ENCODE measurements around the gene PRRX1.

PRRX1 gene

DNA sequence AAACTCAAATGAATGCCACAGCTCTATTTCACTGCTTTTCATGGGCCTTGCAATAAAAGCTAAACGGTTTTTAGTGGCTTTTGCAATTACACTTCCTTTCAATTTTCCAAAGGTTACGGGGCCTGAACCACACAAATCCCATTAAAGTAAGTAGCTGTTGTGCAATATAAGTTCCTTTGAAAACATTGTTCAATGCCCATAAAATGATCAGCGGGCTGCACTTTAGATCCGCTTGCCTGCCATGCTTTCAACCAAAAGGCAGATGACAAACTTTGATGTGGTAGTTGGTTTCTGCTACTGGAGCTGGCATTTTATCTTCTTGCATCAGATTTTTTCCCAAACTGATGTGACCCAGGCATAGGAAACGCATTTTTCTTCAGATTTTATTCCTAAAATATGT, 50.2 kb downstream of the PRRX1 start:
- TF ChIP-seq ZNF274 (IDR thresholded peaks at IDR 0.05; ENCODE audit: low read depth, low read length) (no peak), YY1 (IDR thresholded peaks at IDR 0.05; ENCODE audit: insufficient read depth, insufficient read length) (no peak), SUZ12 (IDR thresholded peaks at IDR 0.05; ENCODE audit: extremely low read depth, insufficient read depth, insufficient read length) (no peak)
- H3K9ac ChIP-seq (ENCODE audit: insufficient read length, low read depth) = no peak overlapping the region
- no peaks in the 10 kb centered on the region for H3K27me3 ChIP-seq (ENCODE audit: insufficient read depth, insufficient read length)
- H3K36me3 ChIP-seq (ENCODE audit: insufficient read depth, insufficient read length, low read length) = no peaks in the 10 kb centered on the region
- H3K9me3 ChIP-seq (ENCODE audit: insufficient read depth, low read length) = 0 out of 2 replicates have a peak, but pooled peaks cover 4% of the 10 kb centered on the region
- DNase-seq (ENCODE audit: low read depth, low spot score) = no peak
- no peak overlapping the region for H3K4me3 ChIP-seq (ENCODE audit: insufficient read length, low read depth)
- H3K4me1 ChIP-seq (ENCODE audit: insufficient read depth, insufficient read length) = no peaks in the 10 kb centered on the region

DNA sequence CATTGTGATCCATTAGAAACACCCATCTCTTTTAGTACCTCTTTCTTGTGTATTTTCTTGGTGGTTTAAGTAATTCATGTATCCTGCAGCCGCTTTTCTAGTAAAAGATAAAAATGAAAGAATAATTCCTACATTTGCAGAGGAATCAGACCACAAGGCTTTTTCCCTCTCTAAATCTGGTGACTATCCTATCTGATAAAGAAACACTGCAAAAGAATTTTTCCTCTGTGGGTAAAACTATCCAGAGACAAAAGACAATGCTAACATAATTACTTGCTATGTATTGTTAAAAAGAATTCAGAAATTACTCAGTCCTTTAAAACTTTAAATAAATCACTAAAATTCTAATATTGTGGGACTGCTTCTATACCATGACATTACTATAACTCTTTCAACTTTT, 51.0 kb downstream of the PRRX1 start:
- no peak for DNase-seq (ENCODE audit: low read depth, low spot score)
- no peaks in the 10 kb centered on the region for H3K4me1 ChIP-seq (ENCODE audit: insufficient read depth, insufficient read length)
- no peak overlapping the region for H3K9ac ChIP-seq (ENCODE audit: insufficient read length, low read depth)
- H3K9me3 ChIP-seq (ENCODE audit: insufficient read depth, low read length) = 0 out of 2 replicates have a peak, but pooled peaks cover 4% of the 10 kb centered on the region
- no peaks in the 10 kb centered on the region for H3K27me3 ChIP-seq (ENCODE audit: insufficient read depth, insufficient read length)
- H3K36me3 ChIP-seq (ENCODE audit: insufficient read depth, insufficient read length, low read length) = no peaks in the 10 kb centered on the region
- TF ChIP-seq SUZ12 (IDR thresholded peaks at IDR 0.05; ENCODE audit: extremely low read depth, insufficient read depth, insufficient read length) (no peak), YY1 (IDR thresholded peaks at IDR 0.05; ENCODE audit: insufficient read depth, insufficient read length) (no peak), ZNF274 (IDR thresholded peaks at IDR 0.05; ENCODE audit: low read depth, low read length) (no peak)
- H3K4me3 ChIP-seq (ENCODE audit: insufficient read length, low read depth) = no peak overlapping the region

DNA sequence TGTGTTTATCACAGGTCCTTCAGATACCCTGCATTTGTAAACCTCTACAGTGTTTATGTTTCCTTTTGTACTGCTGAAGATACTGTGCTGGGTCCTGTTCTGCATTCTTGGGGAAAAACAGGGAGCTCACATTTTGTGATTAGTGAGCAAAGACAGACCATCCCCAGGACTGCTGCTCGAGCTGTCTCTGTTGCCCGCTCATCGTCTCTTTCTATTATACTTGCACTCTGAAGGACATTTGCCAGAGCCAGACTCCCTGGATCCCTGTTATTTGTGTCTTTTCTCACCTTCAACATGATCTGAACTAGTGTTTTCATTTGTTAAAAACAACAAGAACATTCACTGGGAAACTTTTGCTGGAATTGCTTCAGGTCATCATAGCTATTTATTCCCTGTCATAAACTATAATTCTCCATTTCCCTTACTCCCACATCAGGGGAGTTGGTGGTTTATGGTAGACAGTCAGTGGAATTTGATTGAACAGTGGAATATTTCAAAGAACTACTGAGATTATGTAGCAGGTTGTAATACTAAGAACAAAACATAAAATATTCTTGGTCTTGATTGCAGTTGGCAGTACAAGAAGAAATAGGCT, 53.0 kb downstream of the PRRX1 start:
- Histone ChIP-seq H3K27me3 (ENCODE audit: insufficient read depth, insufficient read length) (no peaks in the 10 kb centered on the region), H3K36me3 (ENCODE audit: insufficient read depth, insufficient read length, low read length) (no peaks in the 10 kb centered on the region), H3K4me1 (ENCODE audit: insufficient read depth, insufficient read length) (no peaks in the 10 kb centered on the region), H3K4me3 (ENCODE audit: insufficient read length, low read depth) (no peak overlapping the region), H3K9me3 (ENCODE audit: insufficient read depth, low read length) (0 out of 2 replicates have a peak, but pooled peaks cover 3% of the 10 kb centered on the region), H3K9ac (ENCODE audit: insufficient read length, low read depth) (no peak overlapping the region)
- TF ChIP-seq ZNF274 (IDR thresholded peaks at IDR 0.05; ENCODE audit: low read depth, low read length) (no peak), YY1 (IDR thresholded peaks at IDR 0.05; ENCODE audit: insufficient read depth, insufficient read length) (no peak), SUZ12 (IDR thresholded peaks at IDR 0.05; ENCODE audit: extremely low read depth, insufficient read depth, insufficient read length) (no peak)
- no peak for DNase-seq (ENCODE audit: low read depth, low spot score)

DNA sequence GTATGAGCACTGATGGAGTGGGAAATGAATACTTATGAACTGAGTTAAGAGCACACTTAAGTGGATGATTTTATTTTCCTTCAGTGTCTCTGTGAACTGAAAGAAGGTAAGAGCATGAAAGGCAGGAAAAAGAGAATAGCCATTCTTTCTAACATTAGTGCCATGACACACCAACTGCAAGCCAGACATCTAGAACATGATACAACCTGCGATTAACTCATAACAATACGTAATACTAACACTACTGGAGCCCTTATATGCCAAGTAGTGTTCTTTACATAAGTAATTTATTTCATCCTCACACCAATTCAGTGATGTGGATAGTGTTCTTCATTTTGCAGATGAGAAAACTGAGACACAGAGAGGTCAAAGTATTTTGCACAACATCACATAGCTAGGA, 56.7 kb downstream of the PRRX1 start:
- no peak for DNase-seq (ENCODE audit: low read depth, low spot score)
- Histone ChIP-seq H3K9me3 (ENCODE audit: insufficient read depth, low read length) (no peaks in the 10 kb centered on the region), H3K4me3 (ENCODE audit: insufficient read length, low read depth) (no peak overlapping the region), H3K4me1 (ENCODE audit: insufficient read depth, insufficient read length) (no peaks in the 10 kb centered on the region), H3K27me3 (ENCODE audit: insufficient read depth, insufficient read length) (no peaks in the 10 kb centered on the region), H3K9ac (ENCODE audit: insufficient read length, low read depth) (no peak overlapping the region), H3K36me3 (ENCODE audit: insufficient read depth, insufficient read length, low read length) (no peaks in the 10 kb centered on the region)
- TF ChIP-seq SUZ12 (IDR thresholded peaks at IDR 0.05; ENCODE audit: extremely low read depth, insufficient read depth, insufficient read length) (no peak), ZNF274 (IDR thresholded peaks at IDR 0.05; ENCODE audit: low read depth, low read length) (no peak), YY1 (IDR thresholded peaks at IDR 0.05; ENCODE audit: insufficient read depth, insufficient read length) (no peak)

DNA sequence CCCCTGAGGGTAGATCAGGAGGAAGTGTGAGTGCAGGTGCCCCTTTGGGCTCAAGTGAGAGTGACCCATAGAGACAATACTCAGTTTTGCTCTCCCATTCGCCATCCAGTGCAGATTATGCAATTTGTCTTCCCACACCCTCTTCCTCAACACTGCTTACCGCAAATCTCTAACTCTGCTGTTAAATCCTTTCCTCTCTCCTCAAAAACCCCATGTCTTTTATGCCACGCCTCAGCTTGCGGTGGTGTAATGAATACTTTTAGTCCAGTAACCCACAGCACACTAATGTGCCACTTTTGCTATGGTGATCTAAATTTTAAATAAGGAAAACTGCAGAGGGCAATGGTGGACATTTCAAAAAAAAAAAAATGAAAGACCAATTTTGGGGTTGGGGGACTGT, 57.7 kb downstream of the PRRX1 start:
- DNase-seq (ENCODE audit: low read depth, low spot score) = no peak
- H3K36me3 ChIP-seq (ENCODE audit: insufficient read depth, insufficient read length, low read length) = no peaks in the 10 kb centered on the region
- no peaks in the 10 kb centered on the region for H3K4me1 ChIP-seq (ENCODE audit: insufficient read depth, insufficient read length)
- TF ChIP-seq ZNF274 (IDR thresholded peaks at IDR 0.05; ENCODE audit: low read depth, low read length) (no peak), SUZ12 (IDR thresholded peaks at IDR 0.05; ENCODE audit: extremely low read depth, insufficient read depth, insufficient read length) (no peak), YY1 (IDR thresholded peaks at IDR 0.05; ENCODE audit: insufficient read depth, insufficient read length) (no peak)
- no peak overlapping the region for H3K4me3 ChIP-seq (ENCODE audit: insufficient read length, low read depth)
- no peaks in the 10 kb centered on the region for H3K27me3 ChIP-seq (ENCODE audit: insufficient read depth, insufficient read length)
- no peak overlapping the region for H3K9ac ChIP-seq (ENCODE audit: insufficient read length, low read depth)
- no peaks in the 10 kb centered on the region for H3K9me3 ChIP-seq (ENCODE audit: insufficient read depth, low read length)

DNA sequence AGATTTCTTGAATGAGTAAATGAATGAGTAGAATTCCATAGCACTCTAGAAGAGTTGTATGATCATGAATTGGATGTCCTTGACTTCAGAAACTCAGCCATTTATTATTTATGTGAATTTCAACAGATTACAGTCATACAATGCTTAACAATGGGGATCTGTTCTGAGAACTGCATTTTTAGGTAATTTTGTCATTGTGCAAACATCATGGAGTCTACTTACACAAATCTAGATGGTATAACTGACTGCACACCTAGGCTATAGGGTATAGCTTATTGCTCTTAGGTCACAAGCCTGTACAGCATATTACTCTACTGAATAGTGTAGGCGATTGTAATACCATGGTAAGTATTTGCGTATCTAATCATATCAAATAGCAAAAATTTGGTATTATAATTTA, 59.6 kb downstream of the PRRX1 start:
- no peak for DNase-seq (ENCODE audit: low read depth, low spot score)
- no peak overlapping the region for H3K4me3 ChIP-seq (ENCODE audit: insufficient read length, low read depth)
- H3K4me1 ChIP-seq (ENCODE audit: insufficient read depth, insufficient read length) = no peaks in the 10 kb centered on the region
- no peaks in the 10 kb centered on the region for H3K36me3 ChIP-seq (ENCODE audit: insufficient read depth, insufficient read length, low read length)
- H3K27me3 ChIP-seq (ENCODE audit: insufficient read depth, insufficient read length) = no peaks in the 10 kb centered on the region
- no peaks in the 10 kb centered on the region for H3K9me3 ChIP-seq (ENCODE audit: insufficient read depth, low read length)
- TF ChIP-seq SUZ12 (IDR thresholded peaks at IDR 0.05; ENCODE audit: extremely low read depth, insufficient read depth, insufficient read length) = no peak
- H3K9ac ChIP-seq (ENCODE audit: insufficient read length, low read depth) = no peak overlapping the region

DNA sequence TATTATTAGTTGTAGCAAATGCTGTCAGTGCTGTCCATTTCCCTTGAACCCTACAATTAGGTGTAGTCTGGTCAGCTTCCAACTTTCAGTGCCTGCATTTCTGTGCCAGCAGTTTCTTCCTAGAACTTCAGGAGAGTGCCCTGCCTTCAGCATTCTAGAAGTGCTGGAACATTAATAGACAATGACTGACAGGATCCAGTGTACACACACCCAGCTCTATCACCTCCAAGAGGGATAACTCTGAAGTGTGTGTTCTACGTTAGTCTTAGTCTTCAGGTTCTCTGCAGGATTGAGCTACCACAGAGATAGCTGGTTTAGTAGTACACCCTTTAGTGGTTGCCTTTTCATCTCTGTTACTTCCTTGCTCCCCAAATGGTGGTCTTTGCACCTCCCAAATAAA, 61.4 kb downstream of the PRRX1 start:
- no peaks in the 10 kb centered on the region for H3K4me1 ChIP-seq (ENCODE audit: insufficient read depth, insufficient read length)
- no peak overlapping the region for H3K9ac ChIP-seq (ENCODE audit: insufficient read length, low read depth)
- H3K4me3 ChIP-seq (ENCODE audit: insufficient read length, low read depth) = no peak overlapping the region
- no peaks in the 10 kb centered on the region for H3K9me3 ChIP-seq (ENCODE audit: insufficient read depth, low read length)
- TF ChIP-seq YY1 (IDR thresholded peaks at IDR 0.05; ENCODE audit: insufficient read depth, insufficient read length) = no peak
- no peak for TF ChIP-seq ZNF274 (IDR thresholded peaks at IDR 0.05; ENCODE audit: low read depth, low read length)
- no peak for TF ChIP-seq SUZ12 (IDR thresholded peaks at IDR 0.05; ENCODE audit: extremely low read depth, insufficient read depth, insufficient read length)
- no peak for DNase-seq (ENCODE audit: low read depth, low spot score)
- no peaks in the 10 kb centered on the region for H3K27me3 ChIP-seq (ENCODE audit: insufficient read depth, insufficient read length)
- H3K36me3 ChIP-seq (ENCODE audit: insufficient read depth, insufficient read length, low read length) = no peaks in the 10 kb centered on the region
